Testis (tissue), 5 donors: ENCODE data around the gene TCEAL5. TPM values are rescaled to one million over a fixed set of nuclear protein-coding genes. Genes with fewer than 3 reads are reported as not detected.
"Not testable (repeated sequence)": the region's sequence is repeated elsewhere in the genome, so short reads cannot be mapped to it uniquely, and the experiment has no call there.

Source experiments
- DNase-seq: peaks from one replicate; pipeline ENCODE4 v3.0.0-alpha.2; 2019
- H3K27ac ChIP-seq, 2 donors: fragments of 200-600 bp; sonication (generic); one replicate each; pipeline ENCODE4 v1.5.1; 2019
- H3K27me3 ChIP-seq: fragments of 200-600 bp; sonication (generic); one replicate; pipeline ENCODE4 v1.5.1; 2019
- H3K36me3 ChIP-seq: fragments of 200-600 bp; sonication (generic); one replicate; pipeline ENCODE4 v1.5.1; 2017; ENCODE audit warnings: low read depth; ENCODE audit errors: missing control alignments
- H3K4me1 ChIP-seq: fragments of 200-600 bp; sonication (generic); one replicate; pipeline ENCODE4 v1.5.1; 2019
- H3K4me3 ChIP-seq, 2 donors: fragments of 200-600 bp; sonication (generic); one replicate each; pipeline ENCODE4 v1.5.1; 2017 to 2019
- H3K9me3 ChIP-seq: fragments of 200-600 bp; sonication (generic); one replicate; pipeline ENCODE4 v1.5.1; 2017
- POLR2A ChIP-seq: fragments of 450-650 bp; IDR thresholded peaks from one replicate; pipeline ENCODE4 v1.6.1; 2017; ENCODE audit warnings: antibody characterized with exemption, mild to moderate bottlenecking, moderate library complexity
- WGBS, 2 donors: methylation state at CpG; one replicate each; pipeline ENCODE4 v1.1.5; 2018; 5-methylcytosine and 5-hydroxymethylcytosine counted together
- intact Hi-C: fragments of 100-400 bp; cut with DNase I; formaldehyde crosslinking; loops from one replicate; pipeline ENCODE4 v1.15.1; 2023; ENCODE audit warnings: low total_unique reads
- long read RNA-seq, 2 donors: transcript quantifications; one replicate each; lab custom pipeline, GENCODE V29; 2026
- polyA plus RNA-seq: library from polyadenylated mRNA; stranded (reverse); fragments of 350-450 nt; fragmentation: Illumina TruSeq; extraction: RNeasy Lipid Tissue Mini Kit (QIAGEN cat#74804); gene quantifications from one replicate; pipeline ENCODE4 v1.2.3, GENCODE V29; 2014; ENCODE audit warnings: low read depth, low replicate concordance; ENCODE audit not compliant: insufficient read depth
- total RNA-seq, 2 donors: library from RNA; depleted of rRNA; stranded (reverse); fragments of >200 nt; gene quantifications; one replicate each; pipeline ENCODE4 v1.2.3, GENCODE V29; 2016
- TF ChIP-seq, protein P1 (sequence below), 3 experiments: fragments of 450-650 bp in 2 of 3; fragments of 200-600 bp in 1 of 3; sonication (generic) in 1 of 3; IDR thresholded peaks; one replicate each; pipeline ENCODE4 v1.5.1; 2016 to 2019; ENCODE audit warnings: antibody characterized with exemption in 3 of 3, mild to moderate bottlenecking in 2 of 3, moderate library complexity in 1 of 3

Gene TCEAL5, protein sequence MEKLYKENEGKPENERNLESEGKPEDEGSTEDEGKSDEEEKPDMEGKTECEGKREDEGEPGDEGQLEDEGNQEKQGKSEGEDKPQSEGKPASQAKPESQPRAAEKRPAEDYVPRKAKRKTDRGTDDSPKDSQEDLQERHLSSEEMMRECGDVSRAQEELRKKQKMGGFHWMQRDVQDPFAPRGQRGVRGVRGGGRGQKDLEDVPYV
- total RNA-seq (100 to 1,000 TPM in 1 of 2 donors, 10 to 100 TPM in 1; 89.1 to 103 TPM), polyA plus RNA-seq (77.5 TPM)
- long read RNA-seq, donor 1, transcript TCEAL5-201 (3 exons, 1,168 nt), result major isoform, 23 of 775 reads
- long read RNA-seq, donor 1, partial matches to known transcripts, result 692 of 775 reads
- long read RNA-seq, donor 1, other reads (novel, unspliced or antisense), result 60 of 775 reads
- long read RNA-seq, donor 2, transcript TCEAL5-201 (3 exons, 1,168 nt), result major isoform, 16 of 16 reads
- long read RNA-seq, donor 2, partial matches to known transcripts, result 0 of 16 reads
- long read RNA-seq, donor 2, other reads (novel, unspliced or antisense), result 0 of 16 reads

DNA sequence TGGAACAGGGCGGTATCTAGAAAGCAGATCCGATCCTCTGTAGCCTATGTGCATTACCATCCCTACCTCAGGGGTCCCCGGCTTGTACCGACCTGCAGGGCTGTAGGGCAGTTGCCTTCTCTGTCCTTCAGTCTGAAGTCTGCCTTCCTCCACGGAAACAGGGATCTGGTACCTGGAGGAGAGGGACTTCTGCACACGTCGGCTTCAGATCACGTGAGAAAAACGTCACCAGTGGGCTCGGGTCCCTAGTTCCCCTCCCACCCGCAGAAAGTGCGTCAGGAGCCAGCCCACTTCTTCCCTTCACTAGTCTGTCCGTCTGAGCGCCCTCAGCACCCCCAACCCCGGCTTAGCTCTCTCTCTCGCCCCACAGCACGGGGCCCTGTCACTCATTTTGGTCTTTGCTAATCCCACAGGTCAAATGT is at the start of gene TCEAL5:
Gene TCEAL5 (minus strand): TSS at position 170 of the 422 bp plus-strand sequence. CDS start 2,187 bp downstream, outside the sequence.
- peak; percentile 84 for DNase-seq
- WGBS, 2 donors, result 3 to 7% methylated on average over 9 to 17 of the region's 17 CpGs
- Histone ChIP-seq H3K27ac (peak within 1 kb of the TSS; percentile 61 to 77), H3K36me3 (no peaks in the 10 kb centered on the region), H3K4me1 (no peaks in the 10 kb centered on the region), H3K27me3 (no peaks in the 10 kb centered on the region), H3K9me3 (no peaks in the 10 kb centered on the region), H3K4me3 (peak within 1 kb of the TSS; percentile 29 to 60)
- intact Hi-C loops, result no loop called here
- no peak for TF ChIP-seq POLR2A
- TF ChIP-seq, protein P1, sequence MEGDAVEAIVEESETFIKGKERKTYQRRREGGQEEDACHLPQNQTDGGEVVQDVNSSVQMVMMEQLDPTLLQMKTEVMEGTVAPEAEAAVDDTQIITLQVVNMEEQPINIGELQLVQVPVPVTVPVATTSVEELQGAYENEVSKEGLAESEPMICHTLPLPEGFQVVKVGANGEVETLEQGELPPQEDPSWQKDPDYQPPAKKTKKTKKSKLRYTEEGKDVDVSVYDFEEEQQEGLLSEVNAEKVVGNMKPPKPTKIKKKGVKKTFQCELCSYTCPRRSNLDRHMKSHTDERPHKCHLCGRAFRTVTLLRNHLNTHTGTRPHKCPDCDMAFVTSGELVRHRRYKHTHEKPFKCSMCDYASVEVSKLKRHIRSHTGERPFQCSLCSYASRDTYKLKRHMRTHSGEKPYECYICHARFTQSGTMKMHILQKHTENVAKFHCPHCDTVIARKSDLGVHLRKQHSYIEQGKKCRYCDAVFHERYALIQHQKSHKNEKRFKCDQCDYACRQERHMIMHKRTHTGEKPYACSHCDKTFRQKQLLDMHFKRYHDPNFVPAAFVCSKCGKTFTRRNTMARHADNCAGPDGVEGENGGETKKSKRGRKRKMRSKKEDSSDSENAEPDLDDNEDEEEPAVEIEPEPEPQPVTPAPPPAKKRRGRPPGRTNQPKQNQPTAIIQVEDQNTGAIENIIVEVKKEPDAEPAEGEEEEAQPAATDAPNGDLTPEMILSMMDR (IDR thresholded peaks at IDR 0.05), result no peak

DNA sequence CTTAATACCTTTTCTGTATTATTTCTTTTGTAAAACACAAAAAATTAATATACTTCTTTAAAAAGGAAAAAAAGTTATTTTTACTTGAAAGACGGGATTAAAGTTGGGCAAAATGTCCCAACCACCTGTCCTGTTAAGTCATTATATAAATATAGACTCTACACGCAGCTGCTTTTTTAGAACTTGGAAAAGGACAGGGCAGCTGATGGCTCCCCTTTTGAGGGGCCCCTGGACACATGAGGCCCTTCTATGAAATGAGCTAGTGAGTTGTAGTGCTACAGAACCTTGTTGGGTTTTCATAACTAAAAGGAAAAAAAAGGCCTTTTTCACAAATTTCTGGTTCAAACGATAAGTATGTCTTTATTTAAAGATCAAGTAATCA is 34.8 kb upstream of the TCEAL5 start:
- Histone ChIP-seq H3K4me3 (no peak overlapping the region), H3K27ac (no peak overlapping the region), H3K9me3 (no peaks in the 10 kb centered on the region), H3K27me3 (no peaks in the 10 kb centered on the region), H3K4me1 (no peaks in the 10 kb centered on the region), H3K36me3 (no peaks in the 10 kb centered on the region)
- WGBS, 2 donors, result 53 to 58% methylated on average over 3 of the region's 3 CpGs
- intact Hi-C loops, result no loop called here
- TF ChIP-seq, protein P1 (IDR thresholded peaks at IDR 0.05), result no peak
- no peak for TF ChIP-seq POLR2A
- DNase-seq, result no peak

DNA sequence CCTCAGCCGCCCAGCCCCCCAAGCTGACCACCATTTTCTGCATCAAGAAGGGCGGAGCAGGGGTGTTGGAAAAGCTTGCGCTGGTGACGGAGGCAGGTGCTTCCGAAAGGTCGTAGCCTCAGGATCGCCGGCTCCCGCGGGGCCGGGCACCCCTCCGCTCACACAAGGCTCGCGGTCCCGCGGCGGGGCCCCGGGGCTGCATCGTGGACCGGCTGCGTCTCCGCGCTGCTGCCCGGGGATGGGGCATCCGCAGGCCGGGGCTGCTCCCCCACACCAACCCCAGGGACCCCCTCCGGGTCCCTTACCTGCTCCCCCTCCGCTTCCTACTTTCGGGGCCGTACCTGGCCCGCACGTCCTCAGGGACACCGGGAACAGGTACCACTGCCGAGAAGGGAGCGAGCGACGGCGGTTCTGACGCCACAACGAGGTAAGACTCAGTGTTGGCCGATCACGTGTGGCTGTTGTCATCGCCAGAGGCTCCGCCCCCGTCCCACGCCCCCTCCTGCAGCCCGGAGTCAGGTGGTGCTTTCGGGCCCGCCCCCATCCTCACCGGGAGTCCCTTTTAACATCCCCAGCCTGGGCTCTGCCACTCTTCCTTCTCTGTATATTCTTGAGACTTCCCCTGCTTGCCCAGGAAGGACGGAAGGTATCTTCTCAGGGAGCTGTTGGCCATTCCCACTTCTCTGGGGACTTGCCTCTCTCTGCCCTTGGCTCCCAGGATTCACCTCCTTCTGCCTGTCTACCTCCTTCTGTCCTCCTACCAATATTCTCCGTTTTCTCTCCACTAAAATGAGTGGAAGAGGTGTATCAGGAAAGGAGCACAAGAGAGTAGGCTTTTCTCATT is 34.2 kb upstream of the TCEAL5 start, which contains the start of gene BEX2:
Gene BEX2 (minus strand): TSS at position 436 of the 844 bp plus-strand sequence. CDS start 1,014 bp downstream, outside the sequence.
- DNase-seq, result peak; percentile 92
- Histone ChIP-seq H3K4me1 (no peaks in the 10 kb centered on the region), H3K27ac (peak within 1 kb of the TSS; percentile 61 to 85), H3K36me3 (no peaks in the 10 kb centered on the region), H3K4me3 (peak within 1 kb of the TSS; percentile 49 to 73), H3K27me3 (no peaks in the 10 kb centered on the region), H3K9me3 (no peaks in the 10 kb centered on the region)
- 1 to 12% methylated on average over 2 to 28 of the region's 52 CpGs for WGBS, 2 donors
- peak; percentile 33 for TF ChIP-seq POLR2A
- TF ChIP-seq, protein P1 (IDR thresholded peaks at IDR 0.05), result no peak
- intact Hi-C loops, result no loop called here

DNA sequence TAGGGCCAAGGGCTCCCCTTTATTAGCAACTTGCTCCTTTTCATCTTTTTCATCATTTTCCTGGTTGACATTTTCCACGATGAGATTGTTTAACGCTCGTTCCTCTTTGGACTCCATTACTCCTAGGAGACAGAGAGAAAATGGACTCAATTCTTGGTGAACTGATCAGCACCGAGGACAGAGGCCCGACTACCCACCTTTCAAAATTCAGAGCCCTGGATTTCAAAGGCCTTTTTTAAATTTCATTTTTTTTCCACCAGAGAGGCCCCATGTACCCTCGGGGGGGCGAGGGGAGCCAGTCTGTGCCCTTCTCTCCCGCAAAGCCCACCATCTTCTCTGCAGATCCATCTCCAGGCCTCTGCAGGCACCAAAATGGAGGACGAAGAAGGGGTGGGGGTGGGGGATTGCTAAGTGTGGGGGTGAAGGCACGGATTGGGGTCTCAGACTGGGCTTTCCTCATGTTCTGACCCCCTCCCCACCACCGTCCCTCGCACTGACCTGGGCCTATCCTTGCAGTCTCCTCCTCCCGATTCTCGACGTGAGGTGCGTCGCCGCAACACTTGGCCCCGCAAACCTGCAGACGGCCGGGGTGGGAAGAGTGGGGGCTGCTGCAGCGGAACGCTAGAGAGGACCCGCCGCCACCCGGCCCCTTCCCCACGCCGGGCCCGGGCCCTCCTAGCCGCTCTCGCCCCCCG is 33.5 kb upstream of the TCEAL5 start:
- Histone ChIP-seq H3K4me1 (no peaks in the 10 kb centered on the region), H3K4me3 (peak overlapping the region; percentile 49 to 73), H3K36me3 (no peaks in the 10 kb centered on the region), H3K9me3 (no peaks in the 10 kb centered on the region), H3K27ac (peak overlapping the region; percentile 61 to 85), H3K27me3 (no peaks in the 10 kb centered on the region)
- DNase-seq, result no peak
- WGBS, 2 donors, result 14 to 34% methylated on average over 5 to 11 of the region's 32 CpGs
- no peak for TF ChIP-seq POLR2A
- TF ChIP-seq, protein P1 (IDR thresholded peaks at IDR 0.05), result no peak
- intact Hi-C loops, result no loop called here

DNA sequence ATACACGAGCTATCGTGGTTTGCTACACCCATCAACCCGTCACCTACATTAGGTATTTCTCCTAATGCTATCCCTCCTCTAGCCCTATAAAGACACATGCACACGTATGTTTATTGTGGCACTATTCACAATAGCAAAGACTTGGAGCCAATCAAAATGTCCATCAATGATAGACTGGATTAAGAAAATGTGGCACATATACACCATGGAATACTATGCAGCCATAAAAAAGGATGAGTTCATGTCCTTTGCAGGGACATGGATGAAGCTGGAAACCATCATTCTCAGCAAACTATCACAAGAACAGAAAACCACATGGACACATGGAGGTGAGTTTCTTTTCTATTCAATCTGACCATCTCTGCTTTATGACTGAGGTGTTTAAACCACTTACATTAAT is 29.1 kb upstream of the TCEAL5 start:
- WGBS, 2 donors, result 89 to 95% methylated on average over 4 of the region's 4 CpGs
- H3K4me3 ChIP-seq, H3K4me1 ChIP-seq, H3K36me3 ChIP-seq, H3K9me3 ChIP-seq, H3K27ac ChIP-seq, H3K27me3 ChIP-seq, intact Hi-C loops, DNase-seq: not testable (repeated sequence)
